Measurements from ENCODE around the gene SNX3. TPM values are rescaled to one million over a fixed set of nuclear protein-coding genes. Genes with fewer than 3 reads are reported as not detected.

Gene SNX3
- total RNA-seq, 2 experiments from 2014 or later = 72.9 to 88.6 TPM

DNA sequence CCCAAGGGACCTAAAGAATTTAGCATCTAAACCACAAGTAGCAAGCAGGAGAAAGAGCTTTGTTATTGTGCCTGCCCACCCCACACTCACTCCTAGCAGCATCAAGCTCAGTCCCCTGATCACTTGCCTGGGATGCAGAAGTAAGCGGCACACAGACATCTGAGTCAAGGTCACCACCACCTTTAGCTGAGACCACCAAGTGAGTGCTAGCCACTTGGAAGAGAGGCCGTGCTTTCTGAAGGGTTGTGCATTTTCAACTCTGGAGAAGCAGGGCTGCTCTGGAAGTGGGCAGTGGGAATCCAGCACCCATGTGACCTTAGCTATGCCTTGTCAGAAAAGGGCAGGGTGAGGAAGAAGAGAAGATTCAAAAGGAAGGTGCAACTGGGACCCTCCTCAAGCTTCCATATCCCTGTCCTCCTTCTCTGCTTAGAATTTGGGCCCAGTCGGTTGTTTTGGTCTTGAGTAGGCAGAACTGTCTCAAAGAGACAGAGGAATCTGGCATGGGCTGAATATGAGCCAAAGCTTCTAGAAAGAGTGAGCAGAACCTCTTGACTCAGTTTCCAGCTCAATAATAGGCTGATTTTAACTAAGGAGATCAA lies 88.8 kb downstream of the SNX3 start:
- H3K27ac ChIP-seq (ENCODE audit: low read depth, low read length, poor library complexity, severe bottlenecking) = no peak overlapping the region
- H3K4me1 ChIP-seq (ENCODE audit: insufficient read depth, low read length, poor library complexity, severe bottlenecking) = no peaks in the 10 kb centered on the region
- no peak for DNase-seq (ENCODE audit: low spot score)
- no TSS peak for BruUV-seq (replicated peaks)
- intact Hi-C loops (cut with micrococcal nuclease; ENCODE audit: unreplicated experiment) = no loop called here
- POLR2A ChIA-PET = interaction anchor here (0.6 kb wide), 2 partner anchors 11 to 17 kb away, joined by 3 to 5 read pairs; no protein-coding TSS in a partner anchor
- H3K36me3 ChIP-seq (ENCODE audit: insufficient read depth, low read length) = no peaks in the 10 kb centered on the region
- H3K9me3 ChIP-seq (ENCODE audit: low read length) = no peaks in the 10 kb centered on the region
- TF ChIP-seq CTCF (conservative IDR thresholded peaks at IDR 0.05; ENCODE audit: low read length) (no peak), EZH2phosphoT487 (IDR thresholded peaks at IDR 0.05; ENCODE audit: borderline replicate concordance, low read depth, low read length) (no peak)
- no peaks in the 10 kb centered on the region for H4K20me1 ChIP-seq (ENCODE audit: insufficient read depth, low read length)
- H3K79me2 ChIP-seq (ENCODE audit: insufficient read depth, low read depth, low read length) = no peaks in the 10 kb centered on the region
- CTCF ChIA-PET (ENCODE audit: unreplicated experiment) = no interaction called here
- no peaks in the 10 kb centered on the region for H3K9me2 ChIP-seq (ENCODE audit: insufficient read depth, low read length)
- no peak overlapping the region for H3K4me3 ChIP-seq (ENCODE audit: low read depth, low read length, poor library complexity, severe bottlenecking)
- no peak overlapping the region for H2AFZ ChIP-seq (ENCODE audit: low read length)
- no peak overlapping the region for H3K4me2 ChIP-seq (ENCODE audit: low read length)

DNA sequence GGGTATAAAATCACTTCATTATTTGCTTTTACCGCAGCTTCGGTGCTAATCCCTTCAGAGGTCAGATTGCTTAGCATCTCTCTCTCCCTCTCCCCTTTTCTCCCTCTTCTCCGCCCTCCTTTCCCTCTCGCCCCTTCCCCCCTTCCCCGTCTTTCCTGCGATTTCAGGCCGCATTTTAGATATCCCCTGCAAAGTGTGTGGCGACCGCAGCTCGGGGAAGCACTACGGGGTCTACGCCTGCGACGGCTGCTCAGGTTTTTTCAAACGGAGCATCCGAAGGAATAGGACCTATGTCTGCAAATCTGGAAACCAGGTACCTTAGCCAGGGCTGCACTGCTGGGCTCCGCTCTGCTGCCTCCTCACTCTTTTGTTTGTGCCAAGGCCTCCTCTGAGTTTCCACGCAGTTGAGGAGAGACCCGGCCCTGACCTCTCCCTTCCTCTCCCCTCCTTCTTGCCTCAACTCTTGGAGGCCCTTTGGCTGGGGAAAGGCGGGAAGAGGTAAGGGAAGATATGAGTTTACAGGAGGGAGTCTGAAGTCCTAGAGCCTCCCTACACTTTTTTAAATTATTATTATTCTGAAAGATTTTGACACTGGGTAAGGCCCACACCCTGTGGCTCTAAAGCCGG lies 89.4 kb downstream of the SNX3 start:
- intact Hi-C loops (cut with micrococcal nuclease; ENCODE audit: unreplicated experiment) = no loop called here
- no peaks in the 10 kb centered on the region for H3K9me3 ChIP-seq (ENCODE audit: low read length)
- no peaks in the 10 kb centered on the region for H4K20me1 ChIP-seq (ENCODE audit: insufficient read depth, low read length)
- H3K4me1 ChIP-seq (ENCODE audit: insufficient read depth, low read length, poor library complexity, severe bottlenecking) = no peaks in the 10 kb centered on the region
- TF ChIP-seq EZH2phosphoT487 (IDR thresholded peaks at IDR 0.05; ENCODE audit: borderline replicate concordance, low read depth, low read length) = no peak
- no peak for TF ChIP-seq CTCF (conservative IDR thresholded peaks at IDR 0.05; ENCODE audit: low read length)
- BruUV-seq (replicated peaks) = no TSS peak
- no peak overlapping the region for H3K4me2 ChIP-seq (ENCODE audit: low read length)
- no peaks in the 10 kb centered on the region for H3K36me3 ChIP-seq (ENCODE audit: insufficient read depth, low read length)
- POLR2A ChIA-PET = interaction anchor here (0.6 kb wide), 2 partner anchors 12 to 17 kb away, joined by 3 to 5 read pairs; no protein-coding TSS in a partner anchor
- CTCF ChIA-PET (ENCODE audit: unreplicated experiment) = no interaction called here
- no peak overlapping the region for H3K27ac ChIP-seq (ENCODE audit: low read depth, low read length, poor library complexity, severe bottlenecking)
- no peak for DNase-seq (ENCODE audit: low spot score)
- no peak overlapping the region for H3K4me3 ChIP-seq (ENCODE audit: low read depth, low read length, poor library complexity, severe bottlenecking)
- H2AFZ ChIP-seq (ENCODE audit: low read length) = no peak overlapping the region
- no peaks in the 10 kb centered on the region for H3K9me2 ChIP-seq (ENCODE audit: insufficient read depth, low read length)
- H3K79me2 ChIP-seq (ENCODE audit: insufficient read depth, low read depth, low read length) = no peaks in the 10 kb centered on the region
